DND-41 (cell line): Measurements from ENCODE around the gene C13orf42.

ENCODE experiments used
- CTCF ChIP-seq: IDR thresholded peaks from 2 replicates; pipeline ENCODE4 v1.5.1; 2012; ENCODE audit warnings: borderline replicate concordance, low read length, moderate library complexity, mild to moderate bottlenecking; ENCODE audit not compliant: poor library complexity, severe bottlenecking; ENCODE audit errors: extremely low read depth
- EZH2 ChIP-seq: IDR thresholded peaks from 3 replicates; pipeline ENCODE4 v1.6.1; 2012; ENCODE audit warnings: borderline replicate concordance, low read depth, mild to moderate bottlenecking, moderate library complexity, low read length, inconsistent platforms; ENCODE audit not compliant: severe bottlenecking

- TF ChIP-seq CTCF (no peak), EZH2 (no peak)
These were observed 53.2 kb downstream of the C13orf42 start for GRCh38 chr13:51057906-51058305.
